GM19023 (cell line): Measurements from ENCODE around the gene SMIM45.

Experiments used
- ATAC-seq: cut with Tn5 transposase; IDR thresholded peaks from one replicate; pipeline ENCODE4 v1.9.1; 2021; ENCODE audit warnings: mild to moderate bottlenecking, moderate library complexity; ENCODE audit not compliant: unreplicated experiment

Gene SMIM45

GRCh38 chr22:41915035-41915785 lies 36.7 kb upstream of the SMIM45 start, which contains the start of gene SHISA8:
Gene SHISA8 (minus strand): TSS chr22:41915074. CDS start chr22:41914667, 407 bp downstream.
- ATAC-seq = no peak

DNA sequence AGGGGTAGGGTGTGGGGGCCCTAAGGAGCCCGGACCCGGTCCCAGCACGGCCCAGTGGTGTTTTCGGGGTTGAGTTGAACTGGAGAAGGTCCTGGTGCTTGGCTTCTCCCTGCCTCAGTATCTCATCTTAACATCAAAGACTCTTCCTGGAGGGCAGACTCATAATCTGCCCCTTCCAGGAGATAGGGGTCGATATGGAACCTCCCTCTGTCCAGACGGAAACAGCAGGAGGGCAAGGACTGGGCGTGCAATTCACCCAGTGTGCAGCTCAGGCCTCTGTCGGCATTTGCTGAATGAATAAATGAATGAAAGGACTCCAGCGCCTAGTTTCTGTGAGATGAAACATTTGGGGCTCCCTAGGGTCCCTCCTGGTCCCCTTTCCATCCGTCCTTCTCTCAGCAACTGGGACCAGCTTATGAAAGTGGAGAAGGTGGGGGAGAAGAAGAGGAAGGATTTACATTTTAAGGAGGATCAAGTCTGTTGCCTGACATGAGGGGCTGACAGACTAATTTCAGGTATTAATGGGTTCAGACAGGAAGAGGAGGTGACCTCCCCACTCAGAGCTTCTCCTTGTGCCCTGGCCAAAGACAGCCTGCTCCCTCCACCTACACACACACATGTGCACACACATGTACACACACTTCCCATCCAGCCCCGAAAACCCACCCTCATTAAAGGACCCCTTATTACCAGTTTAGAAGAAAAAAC lies 36.0 kb upstream of the SMIM45 start:
- ATAC-seq = no peak

DNA sequence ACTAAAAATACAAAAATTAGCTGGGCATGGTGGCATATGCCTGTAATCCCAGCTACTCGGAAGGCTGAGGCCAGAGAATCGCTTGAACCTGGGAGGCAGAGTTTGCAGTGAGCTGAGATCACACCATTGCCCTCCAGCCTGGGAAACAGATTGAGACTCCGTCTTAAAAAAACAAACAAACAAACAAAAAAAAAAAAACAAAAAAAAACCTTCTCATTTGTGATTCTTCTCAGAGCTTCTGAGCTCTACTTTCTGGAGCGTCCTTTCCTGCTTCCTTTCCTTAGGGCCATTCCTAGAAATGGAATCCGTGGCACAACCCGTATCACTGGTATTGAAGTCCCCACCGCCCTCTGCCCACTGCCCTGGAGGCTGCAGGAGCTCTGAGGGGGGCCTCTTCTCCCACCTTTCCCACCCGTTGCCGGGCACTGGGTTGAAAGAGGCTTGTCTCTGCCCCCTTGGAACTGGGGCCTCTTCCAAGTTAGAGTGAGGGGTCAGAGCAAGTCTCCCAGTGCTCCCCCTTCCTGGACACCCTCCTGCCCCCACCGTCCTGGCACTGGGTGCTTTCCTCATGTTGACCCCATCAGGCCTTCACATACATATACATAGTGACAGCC lies 35.1 kb upstream of the SMIM45 start:
- ATAC-seq = no peak

GRCh38 chr22:41917375-41917902 lies 34.5 kb upstream of the SMIM45 start:
- no peak for ATAC-seq

- no peak for ATAC-seq
These were observed 33.8 kb upstream of the SMIM45 start for GRCh38 chr22:41917903-41918791.

DNA sequence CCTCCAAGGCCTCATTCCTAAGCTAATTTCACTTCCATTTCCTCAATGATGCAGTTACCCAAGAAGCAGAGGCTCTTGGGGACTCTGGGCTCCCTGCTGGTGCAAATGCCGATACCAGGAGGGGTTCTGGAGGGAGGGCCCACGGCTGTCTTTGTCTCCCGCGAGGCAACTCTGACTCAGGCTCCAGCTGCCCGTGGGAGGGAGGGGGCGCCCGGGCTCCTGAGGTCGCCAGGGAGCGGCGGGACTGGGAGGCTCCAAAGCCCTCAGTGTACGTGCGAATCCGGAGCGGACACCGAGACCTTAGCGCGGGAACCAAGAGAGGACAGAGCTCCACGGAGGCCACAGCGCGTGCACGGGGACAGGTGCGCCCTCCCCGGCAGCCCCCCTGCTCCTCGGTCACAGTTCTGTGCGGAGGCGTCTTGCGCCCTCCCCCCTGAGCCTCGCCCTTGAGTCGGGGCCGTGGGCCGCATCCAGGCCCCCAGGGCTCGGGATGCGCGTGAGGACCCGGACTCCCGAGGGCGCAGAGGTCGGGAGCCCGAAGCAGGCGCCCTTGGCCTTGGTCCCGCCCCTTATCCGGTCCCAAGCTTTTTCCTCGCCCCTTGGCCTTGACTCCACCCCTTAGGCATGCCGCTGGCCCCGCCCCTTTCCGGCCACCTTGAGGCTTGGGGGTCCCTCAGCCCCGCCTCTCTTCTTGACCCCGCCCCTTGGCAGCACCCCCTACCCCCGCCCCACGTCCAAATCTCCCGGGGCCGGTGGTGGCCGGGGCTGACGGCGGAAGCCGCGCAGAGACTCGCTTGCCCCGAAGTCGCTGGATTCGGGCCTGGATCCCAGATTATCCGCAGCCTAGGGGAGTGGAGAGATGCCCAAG lies 32.4 kb upstream of the SMIM45 start:
- peak; percentile 51 for ATAC-seq

GRCh38 chr22:41920271-41920976 lies 31.5 kb upstream of the SMIM45 start:
- peak; percentile 21 for ATAC-seq

GRCh38 chr22:41922328-41922727 lies 29.6 kb upstream of the SMIM45 start:
- no peak for ATAC-seq

DNA sequence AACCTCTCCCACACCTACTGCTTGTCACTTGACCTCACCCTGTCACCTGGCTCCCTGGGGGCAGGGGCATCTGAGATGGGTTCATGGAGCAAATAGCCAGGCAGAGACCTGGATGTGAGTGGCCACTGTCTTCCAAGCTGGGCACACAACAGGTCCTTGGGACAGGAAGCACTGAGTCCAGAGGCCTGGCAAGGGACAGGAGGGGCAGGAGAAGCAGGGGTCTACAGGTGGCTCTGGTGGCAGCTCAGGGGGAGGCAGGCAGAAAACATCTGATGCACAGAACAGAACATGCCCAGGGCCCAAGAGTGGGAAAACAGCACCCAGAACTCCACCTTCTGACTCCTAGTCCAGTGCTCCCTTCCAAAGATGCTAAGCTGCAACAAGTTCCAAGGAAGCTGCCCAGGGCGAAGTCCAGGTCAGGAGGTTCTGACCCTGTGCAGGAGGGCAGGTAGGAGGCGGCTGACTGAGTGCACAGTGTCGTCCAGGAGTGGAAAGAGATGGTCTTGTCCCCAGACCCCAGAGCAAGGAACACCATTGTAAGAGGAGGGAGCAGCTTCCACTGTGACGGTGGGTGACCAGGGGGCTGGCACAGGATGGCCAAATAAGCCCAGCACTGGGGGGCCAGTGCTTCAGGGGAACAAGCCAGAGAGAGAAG lies 28.9 kb upstream of the SMIM45 start:
- ATAC-seq = no peak

- no peak for ATAC-seq
These were observed 28.2 kb upstream of the SMIM45 start for GRCh38 chr22:41923595-41924276.

GRCh38 chr22:41925783-41926460 lies 26.0 kb upstream of the SMIM45 start:
- peak; percentile 42 for ATAC-seq

DNA sequence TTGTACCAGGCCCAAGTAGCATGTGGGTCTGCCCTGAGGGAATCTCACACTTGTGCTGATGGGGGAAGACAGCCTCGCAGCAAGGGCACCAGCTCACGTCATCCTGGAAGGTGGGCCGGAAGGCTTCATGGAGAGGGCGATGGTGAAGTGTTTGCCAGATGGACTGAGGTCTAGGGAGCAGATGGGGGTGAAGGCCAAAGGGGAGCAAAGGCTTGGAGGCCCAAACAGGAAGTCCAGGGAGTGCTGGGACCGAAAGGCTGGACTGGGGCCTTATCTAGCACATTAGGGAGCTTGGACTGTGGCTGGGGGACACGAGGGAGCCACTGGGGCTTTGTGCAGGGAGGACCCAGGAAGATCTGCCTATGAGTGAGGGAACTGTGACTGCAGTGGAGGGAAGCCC lies 24.1 kb upstream of the SMIM45 start:
- no peak for ATAC-seq

GRCh38 chr22:41928593-41929417 lies 23.1 kb upstream of the SMIM45 start:
- no peak for ATAC-seq

- no peak for ATAC-seq
These were observed 22.5 kb upstream of the SMIM45 start for GRCh38 chr22:41929418-41929810.

- ATAC-seq = no peak
These were observed 20.2 kb upstream of the SMIM45 start for GRCh38 chr22:41931701-41932269.

DNA sequence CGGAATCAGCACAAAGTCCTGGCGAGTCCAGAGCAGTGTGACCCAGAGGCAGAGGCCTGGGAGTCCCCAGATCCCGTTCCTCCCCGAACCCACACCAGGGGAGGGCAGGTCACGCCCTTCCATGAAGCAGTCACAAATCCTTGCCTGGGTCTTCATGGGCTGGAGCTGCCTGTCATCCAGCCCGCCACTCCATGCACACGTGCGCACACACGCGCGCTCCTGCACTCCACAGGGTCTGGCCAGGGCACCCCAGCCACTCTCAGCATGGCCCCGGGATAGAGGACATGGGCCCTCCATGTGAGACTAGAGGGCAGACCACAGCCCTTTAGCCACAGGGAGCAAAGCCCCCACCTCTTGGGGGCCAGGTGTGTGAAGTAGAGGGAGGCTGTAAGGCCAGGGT lies 19.6 kb upstream of the SMIM45 start:
- ATAC-seq = no peak
